SK-N-SH treated with all-trans-retinoic acid at 6 μM for 48 hours (cell line): Measurements from ENCODE around the gene RNU1-2.
"Not testable (repeated sequence)": the region's sequence is repeated elsewhere in the genome, so short reads cannot be mapped to it uniquely, and the experiment has no call there.

ENCODE experiments used
- ATAC-seq: fragments of 200-7000 bp; cut with Tn5 transposase; 3 replicates; pipeline ENCODE4 v1.9.1; 2020; ENCODE audit warnings: mild to moderate bottlenecking, moderate library complexity
- BACH2 ChIP-seq: fragments of 250-450 bp; sonication (Bioruptor Pico); IDR thresholded peaks from 2 replicates; pipeline ENCODE4 v1.9.0; 2021; ENCODE audit warnings: mild to moderate bottlenecking, borderline replicate concordance
- CREB5 ChIP-seq: fragments of 250-450 bp; sonication (Bioruptor Pico); IDR thresholded peaks from 2 replicates; pipeline ENCODE4 v1.5.1; 2020; ENCODE audit warnings: low read depth, mild to moderate bottlenecking, moderate library complexity
- CSDC2 ChIP-seq: fragments of 250-450 bp; sonication (Bioruptor Pico); IDR thresholded peaks from 2 replicates; pipeline ENCODE4 v1.5.0; 2020; ENCODE audit warnings: mild to moderate bottlenecking, moderate library complexity
- ESRRG ChIP-seq: fragments of 250-450 bp; sonication (Bioruptor Pico); IDR thresholded peaks from 2 replicates; pipeline ENCODE4 v1.6.1; 2021; ENCODE audit warnings: mild to moderate bottlenecking
- GLIS3 ChIP-seq: fragments of 250-450 bp; sonication (Bioruptor Pico); IDR thresholded peaks from 2 replicates; pipeline ENCODE4 v1.5.0; 2020; ENCODE audit warnings: mild to moderate bottlenecking, moderate library complexity
- OSR1 ChIP-seq: fragments of 250-450 bp; sonication (Bioruptor Pico); IDR thresholded peaks from 2 replicates; pipeline ENCODE4 v1.8.0; 2022; ENCODE audit warnings: moderate library complexity, mild to moderate bottlenecking, inconsistent platforms
- PATZ1 ChIP-seq: fragments of 250-450 bp; sonication (Bioruptor Pico); IDR thresholded peaks from 2 replicates; pipeline ENCODE4 v1.8.0; 2020; ENCODE audit warnings: mild to moderate bottlenecking, moderate library complexity, borderline replicate concordance
- RARB ChIP-seq: fragments of 250-450 bp; sonication (Bioruptor Pico); IDR thresholded peaks from 2 replicates; pipeline ENCODE4 v1.8.0; 2021; ENCODE audit warnings: mild to moderate bottlenecking, moderate library complexity
- SNAI2 ChIP-seq: fragments of 250-450 bp; sonication (Bioruptor Pico); IDR thresholded peaks from 2 replicates; pipeline ENCODE4 v1.5.0; 2020; ENCODE audit warnings: mild to moderate bottlenecking, moderate library complexity
- TOX ChIP-seq: fragments of 250-450 bp; sonication (Bioruptor Pico); IDR thresholded peaks from 2 replicates; pipeline ENCODE4 v1.8.0; 2021; ENCODE audit warnings: mild to moderate bottlenecking, moderate library complexity, borderline replicate concordance
- ZC3H10 ChIP-seq: fragments of 250-450 bp; sonication (Bioruptor Pico); IDR thresholded peaks from 2 replicates; pipeline ENCODE4 v1.5.1; 2021; ENCODE audit warnings: mild to moderate bottlenecking, moderate library complexity
- ZFP3 ChIP-seq: fragments of 250-450 bp; sonication (Bioruptor Pico); IDR thresholded peaks from 2 replicates; pipeline ENCODE4 v1.5.0; 2020; ENCODE audit warnings: mild to moderate bottlenecking, moderate library complexity
- ZFP30 ChIP-seq: fragments of 450-650 bp; formaldehyde crosslinking; IDR thresholded peaks from 2 replicates; pipeline ENCODE4 v1.5.0; 2022; ENCODE audit warnings: mild to moderate bottlenecking, moderate library complexity
- ZNF70 ChIP-seq: fragments of 450-650 bp; formaldehyde crosslinking; IDR thresholded peaks from 2 replicates; pipeline ENCODE4 v1.5.0; 2020; ENCODE audit warnings: mild to moderate bottlenecking, moderate library complexity
- ZNF8 ChIP-seq: fragments of 450-650 bp; formaldehyde crosslinking; IDR thresholded peaks from 2 replicates; pipeline ENCODE4 v1.5.0; 2020; ENCODE audit warnings: mild to moderate bottlenecking, moderate library complexity
- TF ChIP-seq, protein P1 (sequence below): fragments of 250-450 bp; sonication (Bioruptor Pico); IDR thresholded peaks from 2 replicates; pipeline ENCODE4 v1.8.0; 2021; ENCODE audit warnings: low read depth, mild to moderate bottlenecking, moderate library complexity, borderline replicate concordance
- TF ChIP-seq, protein P2 (sequence below): fragments of 250-450 bp; sonication (Bioruptor Pico); IDR thresholded peaks from 2 replicates; pipeline ENCODE4 v1.5.0; 2020; ENCODE audit warnings: mild to moderate bottlenecking, moderate library complexity

The RNU1-2 gene

GRCh38 chr1:16882986-16883385, 12.8 kb upstream of the RNU1-2 start:
- no peak for ATAC-seq
- TF ChIP-seq ZFP30 (CRISPR knock-in tag) (no peak), PATZ1 (no peak), GLIS3 (CRISPR knock-in tag) (no peak), ZC3H10 (CRISPR knock-in tag) (no peak), ZFP3 (CRISPR knock-in tag) (no peak)
- TF ChIP-seq, protein P1, sequence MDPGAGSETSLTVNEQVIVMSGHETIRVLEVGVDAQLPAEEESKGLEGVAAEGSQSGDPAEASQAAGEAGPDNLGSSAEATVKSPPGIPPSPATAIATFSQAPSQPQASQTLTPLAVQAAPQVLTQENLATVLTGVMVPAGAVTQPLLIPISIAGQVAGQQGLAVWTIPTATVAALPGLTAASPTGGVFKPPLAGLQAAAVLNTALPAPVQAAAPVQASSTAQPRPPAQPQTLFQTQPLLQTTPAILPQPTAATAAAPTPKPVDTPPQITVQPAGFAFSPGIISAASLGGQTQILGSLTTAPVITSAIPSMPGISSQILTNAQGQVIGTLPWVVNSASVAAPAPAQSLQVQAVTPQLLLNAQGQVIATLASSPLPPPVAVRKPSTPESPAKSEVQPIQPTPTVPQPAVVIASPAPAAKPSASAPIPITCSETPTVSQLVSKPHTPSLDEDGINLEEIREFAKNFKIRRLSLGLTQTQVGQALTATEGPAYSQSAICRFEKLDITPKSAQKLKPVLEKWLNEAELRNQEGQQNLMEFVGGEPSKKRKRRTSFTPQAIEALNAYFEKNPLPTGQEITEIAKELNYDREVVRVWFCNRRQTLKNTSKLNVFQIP: no peak

DNA sequence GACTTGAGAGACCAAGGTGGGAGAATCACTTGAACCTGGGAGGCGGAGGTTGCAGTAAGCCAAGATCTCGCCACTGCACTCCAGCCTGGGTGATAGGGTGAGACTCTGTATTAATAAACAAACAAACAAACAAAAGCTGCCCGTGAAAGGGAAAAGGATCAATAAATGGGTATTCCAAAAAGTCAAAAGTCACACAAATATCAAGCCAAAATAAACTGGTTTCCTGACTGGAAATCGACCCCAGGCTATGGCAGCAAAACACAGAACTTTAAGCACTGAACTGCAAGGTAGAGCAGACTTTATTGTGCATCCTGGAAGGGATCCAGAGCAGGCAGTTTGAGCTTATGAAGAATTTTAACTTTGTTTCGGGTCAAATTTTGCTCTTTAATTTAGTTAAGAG, 11.3 kb upstream of the RNU1-2 start:
- not testable (repeated sequence) for ATAC-seq

GRCh38 chr1:16886860-16887605, 8.7 kb upstream of the RNU1-2 start:
- no peak for ATAC-seq
- TF ChIP-seq ESRRG (CRISPR knock-in tag): no peak
- TF ChIP-seq GLIS3 (CRISPR knock-in tag): no peak
- TF ChIP-seq, protein P1: no peak
- no peak for TF ChIP-seq SNAI2
- TF ChIP-seq CSDC2 (CRISPR knock-in tag): no peak
- TF ChIP-seq ZFP30 (CRISPR knock-in tag): no peak
- TF ChIP-seq, protein P2, sequence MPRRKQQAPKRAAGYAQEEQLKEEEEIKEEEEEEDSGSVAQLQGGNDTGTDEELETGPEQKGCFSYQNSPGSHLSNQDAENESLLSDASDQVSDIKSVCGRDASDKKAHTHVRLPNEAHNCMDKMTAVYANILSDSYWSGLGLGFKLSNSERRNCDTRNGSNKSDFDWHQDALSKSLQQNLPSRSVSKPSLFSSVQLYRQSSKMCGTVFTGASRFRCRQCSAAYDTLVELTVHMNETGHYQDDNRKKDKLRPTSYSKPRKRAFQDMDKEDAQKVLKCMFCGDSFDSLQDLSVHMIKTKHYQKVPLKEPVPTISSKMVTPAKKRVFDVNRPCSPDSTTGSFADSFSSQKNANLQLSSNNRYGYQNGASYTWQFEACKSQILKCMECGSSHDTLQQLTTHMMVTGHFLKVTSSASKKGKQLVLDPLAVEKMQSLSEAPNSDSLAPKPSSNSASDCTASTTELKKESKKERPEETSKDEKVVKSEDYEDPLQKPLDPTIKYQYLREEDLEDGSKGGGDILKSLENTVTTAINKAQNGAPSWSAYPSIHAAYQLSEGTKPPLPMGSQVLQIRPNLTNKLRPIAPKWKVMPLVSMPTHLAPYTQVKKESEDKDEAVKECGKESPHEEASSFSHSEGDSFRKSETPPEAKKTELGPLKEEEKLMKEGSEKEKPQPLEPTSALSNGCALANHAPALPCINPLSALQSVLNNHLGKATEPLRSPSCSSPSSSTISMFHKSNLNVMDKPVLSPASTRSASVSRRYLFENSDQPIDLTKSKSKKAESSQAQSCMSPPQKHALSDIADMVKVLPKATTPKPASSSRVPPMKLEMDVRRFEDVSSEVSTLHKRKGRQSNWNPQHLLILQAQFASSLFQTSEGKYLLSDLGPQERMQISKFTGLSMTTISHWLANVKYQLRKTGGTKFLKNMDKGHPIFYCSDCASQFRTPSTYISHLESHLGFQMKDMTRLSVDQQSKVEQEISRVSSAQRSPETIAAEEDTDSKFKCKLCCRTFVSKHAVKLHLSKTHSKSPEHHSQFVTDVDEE (CRISPR knock-in tag): no peak
- no peak for TF ChIP-seq OSR1 (CRISPR knock-in tag)
- TF ChIP-seq ZNF8 (CRISPR knock-in tag): no peak
- TF ChIP-seq RARB (CRISPR knock-in tag): no peak
- TF ChIP-seq PATZ1: no peak
- no peak for TF ChIP-seq BACH2 (CRISPR knock-in tag)
- TF ChIP-seq, all 23 proteins: peak for 0

- no peak for TF ChIP-seq OSR1 (CRISPR knock-in tag)
- TF ChIP-seq SNAI2: no peak
- no peak for TF ChIP-seq ESRRG (CRISPR knock-in tag)
- no peak for TF ChIP-seq CREB5 (CRISPR knock-in tag)
- no peak for TF ChIP-seq ZNF70 (CRISPR knock-in tag)
- no peak for TF ChIP-seq RARB (CRISPR knock-in tag)
- no peak for TF ChIP-seq TOX (CRISPR knock-in tag)
- ATAC-seq: no peak
Measured at GRCh38 chr1:16888860-16889816, 6.6 kb upstream of the RNU1-2 start.

DNA sequence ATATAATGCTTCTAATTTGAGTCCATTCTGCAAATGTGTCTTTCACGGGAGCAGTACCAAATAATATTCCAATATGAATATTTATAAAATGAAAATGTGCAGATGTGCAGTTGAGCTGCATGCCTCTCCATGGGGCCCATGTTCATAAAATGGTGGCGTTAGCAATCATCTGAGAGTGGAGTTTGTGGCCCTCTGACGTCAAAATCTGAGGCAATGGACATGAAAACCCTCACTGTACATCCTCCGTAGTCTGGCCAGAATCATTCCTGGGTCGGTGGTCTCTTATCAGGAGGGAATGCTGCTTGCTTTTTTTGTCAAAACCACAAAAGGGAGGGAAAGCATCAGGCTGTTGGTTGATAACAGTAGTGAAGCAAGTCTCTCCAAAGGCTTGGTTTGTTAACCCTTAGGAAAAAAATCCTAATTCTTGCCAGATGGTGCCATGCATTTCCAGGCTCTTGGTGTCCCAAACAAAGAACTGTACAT, 5.2 kb upstream of the RNU1-2 start:
- ATAC-seq: not testable (repeated sequence)

GRCh38 chr1:16891057-16891456, 4.7 kb upstream of the RNU1-2 start:
- ATAC-seq: not testable (repeated sequence)

DNA sequence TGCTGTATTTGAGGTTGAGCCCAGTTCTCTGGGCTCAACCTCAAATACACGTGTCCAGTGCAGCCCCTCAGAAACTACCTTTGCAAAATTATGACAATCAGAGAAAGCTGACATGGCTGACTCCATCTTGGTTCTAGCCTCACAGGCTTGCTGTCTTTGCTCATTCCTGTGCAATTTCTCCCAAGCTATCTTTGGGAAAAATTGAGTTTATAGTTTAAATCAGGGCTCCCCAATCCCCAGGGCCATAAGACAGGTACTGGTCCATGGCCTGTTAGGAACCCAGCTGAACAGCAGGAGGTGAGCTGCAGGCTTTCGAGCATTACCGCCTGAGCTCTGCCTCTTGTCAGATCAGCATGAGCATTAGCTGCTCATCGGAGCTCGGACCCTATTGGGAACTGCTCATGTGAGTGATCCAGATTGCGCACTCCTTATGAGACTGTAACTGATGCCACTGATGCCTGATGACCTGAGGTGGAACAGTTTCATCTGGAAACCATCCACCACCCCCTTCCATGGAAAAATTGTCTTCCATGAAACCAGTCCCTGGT, 2.7 kb upstream of the RNU1-2 start:
- ATAC-seq: not testable (repeated sequence)
